Parathyroid adenoma (tissue), 2 donors: Measurements from ENCODE around the gene GRAMD4.

Source experiments
- H2AFZ ChIP-seq: fragments of 300-600 bp; sonication (generic); one replicate; pipeline ENCODE4 v1.7.0; 2017; ENCODE audit warnings: antibody characterized with exemption, mild to moderate bottlenecking
- H3K27ac ChIP-seq: fragments of 300-600 bp; sonication (generic); one replicate; pipeline ENCODE4 v1.7.0; 2017
- H3K27me3 ChIP-seq: fragments of 300-600 bp; sonication (generic); one replicate; pipeline ENCODE4 v1.7.0; 2017; ENCODE audit warnings: low read length; ENCODE audit not compliant: control insufficient read depth, insufficient read depth
- H3K36me3 ChIP-seq: fragments of 300-600 bp; sonication (generic); one replicate; pipeline ENCODE4 v1.7.0; 2017; ENCODE audit warnings: low read length; ENCODE audit not compliant: control insufficient read depth, insufficient read depth
- H3K4me1 ChIP-seq: fragments of 300-600 bp; sonication (generic); one replicate; pipeline ENCODE4 v1.7.0; 2017; ENCODE audit warnings: control low read depth
- H3K4me2 ChIP-seq: fragments of 300-600 bp; sonication (generic); one replicate; pipeline ENCODE4 v1.7.0; 2017; ENCODE audit warnings: low read length
- H3K4me3 ChIP-seq: fragments of 300-600 bp; sonication (generic); one replicate; pipeline ENCODE4 v1.7.0; 2017; ENCODE audit warnings: low read depth, low read length
- H3K79me2 ChIP-seq: fragments of 300-600 bp; sonication (generic); one replicate; pipeline ENCODE4 v1.7.0; 2017; ENCODE audit warnings: control low read depth
- H3K9ac ChIP-seq: fragments of 300-600 bp; sonication (generic); one replicate; pipeline ENCODE4 v1.7.0; 2017; ENCODE audit warnings: mild to moderate bottlenecking
- H3K9me3 ChIP-seq: fragments of 300-600 bp; sonication (generic); one replicate; pipeline ENCODE4 v1.7.0; 2017; ENCODE audit warnings: low read length; ENCODE audit not compliant: control insufficient read depth
- CTCF ChIP-seq: fragments of 300-600 bp; sonication (generic); IDR thresholded peaks from one replicate; pipeline ENCODE4 v1.7.0; 2017; ENCODE audit warnings: antibody characterized with exemption, mild to moderate bottlenecking
- donor health status: primary hyperparathyroidism.

GRAMD4 gene

GRCh38 chr22:46723882-46724281 is 103.7 kb downstream of the GRAMD4 start:
- Histone ChIP-seq H3K36me3 (no peaks in the 10 kb centered on the region), H3K9ac (no peak overlapping the region), H3K4me1 (no peaks in the 10 kb centered on the region), H2AFZ (no peak overlapping the region), H3K27me3 (no peaks in the 10 kb centered on the region), H3K9me3 (no peaks in the 10 kb centered on the region), H3K27ac (no peak overlapping the region), H3K4me3 (no peak overlapping the region), H3K4me2 (no peak overlapping the region), H3K79me2 (peaks cover 2% of the 10 kb centered on the region)
- no peak for TF ChIP-seq CTCF

- Histone ChIP-seq H3K4me3 (no peak overlapping the region), H3K9ac (no peak overlapping the region), H3K4me2 (no peak overlapping the region), H3K9me3 (no peaks in the 10 kb centered on the region), H2AFZ (no peak overlapping the region), H3K79me2 (peaks cover 2% of the 10 kb centered on the region), H3K27ac (no peak overlapping the region), H3K27me3 (no peaks in the 10 kb centered on the region), H3K36me3 (no peaks in the 10 kb centered on the region), H3K4me1 (no peaks in the 10 kb centered on the region)
- TF ChIP-seq CTCF: no peak
Observed at GRCh38 chr22:46725096-46725495, 104.9 kb downstream of the GRAMD4 start.

DNA sequence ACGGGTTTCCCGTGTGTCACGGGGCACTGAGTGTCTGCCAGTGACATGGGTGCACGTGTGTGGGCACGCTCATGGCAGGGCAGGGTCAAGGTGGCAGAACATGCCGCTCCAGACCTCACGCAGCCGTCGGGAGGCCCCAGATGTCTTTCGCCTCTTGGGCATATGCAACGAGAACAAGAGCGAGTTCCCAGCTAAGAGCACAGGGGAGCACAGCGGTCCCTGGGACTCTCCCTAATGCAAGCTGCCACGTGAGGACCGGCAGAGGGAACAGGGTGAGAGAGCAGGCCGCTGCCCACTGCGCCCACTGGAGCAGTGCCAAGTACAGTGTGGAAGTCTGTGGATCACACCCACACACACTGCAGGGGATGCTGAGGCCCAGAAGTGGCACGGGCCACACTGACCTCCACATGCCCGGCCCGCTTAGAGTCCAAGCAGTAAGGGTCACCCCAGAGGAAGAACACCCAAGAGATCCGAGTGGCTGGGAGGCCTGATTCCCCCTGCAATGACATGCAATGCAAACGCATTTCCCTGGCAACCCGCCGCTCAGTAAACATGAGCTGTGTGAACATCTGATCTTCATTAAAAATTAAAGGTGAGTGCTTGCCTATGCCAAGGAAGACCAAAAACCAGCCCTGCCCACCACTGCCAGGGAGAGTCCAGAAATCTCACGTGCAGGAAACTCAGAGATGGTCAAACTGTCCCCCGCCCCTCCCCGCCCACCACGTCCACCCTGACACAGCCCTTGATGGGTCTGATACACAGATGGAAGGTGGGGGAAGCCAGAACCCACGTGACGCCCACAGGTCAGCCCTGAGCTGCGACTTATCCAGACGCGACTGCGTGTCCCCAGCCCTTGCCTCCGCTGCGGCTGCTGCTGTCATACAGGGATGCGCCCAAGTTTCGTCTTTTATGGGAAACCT is 106.1 kb downstream of the GRAMD4 start:
- no peak overlapping the region for H3K9ac ChIP-seq
- TF ChIP-seq CTCF: no peak
- H3K27ac ChIP-seq: no peak overlapping the region
- H2AFZ ChIP-seq: no peak overlapping the region
- H3K4me1 ChIP-seq: no peaks in the 10 kb centered on the region
- H3K4me3 ChIP-seq: no peak overlapping the region
- peaks cover 2% of the 10 kb centered on the region for H3K79me2 ChIP-seq
- H3K27me3 ChIP-seq: no peaks in the 10 kb centered on the region
- H3K4me2 ChIP-seq: no peak overlapping the region
- no peaks in the 10 kb centered on the region for H3K9me3 ChIP-seq
- no peaks in the 10 kb centered on the region for H3K36me3 ChIP-seq

GRCh38 chr22:46726986-46727317 is 106.8 kb downstream of the GRAMD4 start:
- TF ChIP-seq CTCF: no peak
- Histone ChIP-seq H3K79me2 (peaks cover 2% of the 10 kb centered on the region), H3K27me3 (no peaks in the 10 kb centered on the region), H3K4me2 (no peak overlapping the region), H3K9ac (no peak overlapping the region), H3K36me3 (no peaks in the 10 kb centered on the region), H2AFZ (no peak overlapping the region), H3K27ac (no peak overlapping the region), H3K4me3 (no peak overlapping the region), H3K4me1 (peaks cover 3% of the 10 kb centered on the region), H3K9me3 (no peaks in the 10 kb centered on the region)
